Gastroesophageal sphincter (tissue), 2 donors: Measurements from ENCODE around the gene ASPRV1.

Experiments used
- POLR2A ChIP-seq, 2 donors: fragments of 450-650 bp; IDR thresholded peaks; one replicate each; pipeline ENCODE4 v1.6.1; 2017; ENCODE audit warnings: antibody characterized with exemption in 2 of 2, mild to moderate bottlenecking in 2 of 2, moderate library complexity in 1 of 2
- POLR2AphosphoS5 ChIP-seq: sonication (generic); formaldehyde crosslinking; IDR thresholded peaks from one replicate; pipeline ENCODE4 v1.6.1; 2017; ENCODE audit warnings: antibody characterized with exemption

DNA sequence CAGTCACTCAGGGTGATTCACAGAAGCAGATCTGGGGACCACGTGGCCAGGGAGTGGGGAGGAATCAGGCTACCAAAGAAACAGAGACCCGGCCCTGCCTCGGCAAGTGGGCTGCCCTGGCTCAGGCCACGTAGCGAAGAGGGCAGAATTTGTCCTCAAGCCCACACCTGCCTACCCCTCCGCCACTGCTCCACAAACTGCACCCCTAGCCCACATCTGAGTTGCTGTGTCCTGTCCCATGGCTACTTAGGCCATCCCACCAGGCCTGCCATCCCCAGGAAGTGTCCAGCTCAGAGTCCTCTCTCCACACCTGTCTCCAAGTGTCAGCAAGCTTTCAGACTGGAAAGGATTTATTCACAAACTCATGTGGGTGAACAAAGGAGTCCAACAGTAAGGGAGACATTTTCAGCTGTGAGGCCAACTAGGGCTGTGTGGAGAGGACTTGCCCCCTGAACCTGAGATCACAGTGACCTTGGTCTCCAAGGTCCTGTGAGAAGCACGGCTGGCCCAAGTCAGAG, 31.7 kb upstream of the ASPRV1 start:
- TF ChIP-seq POLR2AphosphoS5 (no peak), POLR2A (IDR thresholded peaks at IDR 0.05) (no peak)
